Measurements from ENCODE around the gene CCDC102B.

CCDC102B gene

DNA sequence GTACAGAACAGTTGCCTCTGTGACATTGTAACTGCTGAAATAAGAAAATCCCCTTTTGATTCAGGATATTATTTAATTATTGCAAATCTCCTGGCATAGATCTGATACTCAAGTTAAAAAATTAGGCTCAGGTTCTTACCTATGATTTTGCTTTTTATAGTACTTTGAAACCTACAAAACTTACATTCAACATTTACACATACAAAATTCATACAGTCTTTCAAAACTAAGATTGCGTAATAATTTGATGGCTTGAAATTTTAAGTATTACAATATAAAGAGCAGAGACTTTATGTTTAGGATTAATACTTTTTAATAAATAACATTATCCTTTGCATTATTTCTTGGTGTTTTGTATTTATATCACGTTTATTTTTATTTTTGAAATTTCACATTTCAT is 291.1 kb downstream of the CCDC102B start:
- DNase-seq (ENCODE audit: low spot score) = no peak

DNA sequence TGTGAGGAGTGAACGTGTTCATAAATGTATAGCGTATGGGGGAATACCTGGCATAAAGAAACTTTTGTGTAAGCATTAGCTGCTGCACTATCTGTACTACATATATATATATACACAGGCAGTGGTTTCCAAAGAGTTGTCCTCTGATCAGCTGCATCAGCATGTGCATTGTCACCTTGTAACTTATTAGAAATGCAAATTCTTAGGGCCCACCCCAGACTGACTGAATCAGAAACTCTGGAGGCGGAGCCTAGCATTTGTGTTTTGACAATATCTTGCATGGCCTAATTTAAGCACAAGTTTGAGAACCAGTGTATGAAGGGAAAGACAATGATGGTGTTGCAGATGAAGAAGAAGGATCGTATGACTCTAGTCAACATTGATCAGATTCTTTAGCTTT is 299.5 kb downstream of the CCDC102B start:
- no peak for DNase-seq (ENCODE audit: low spot score)

DNA sequence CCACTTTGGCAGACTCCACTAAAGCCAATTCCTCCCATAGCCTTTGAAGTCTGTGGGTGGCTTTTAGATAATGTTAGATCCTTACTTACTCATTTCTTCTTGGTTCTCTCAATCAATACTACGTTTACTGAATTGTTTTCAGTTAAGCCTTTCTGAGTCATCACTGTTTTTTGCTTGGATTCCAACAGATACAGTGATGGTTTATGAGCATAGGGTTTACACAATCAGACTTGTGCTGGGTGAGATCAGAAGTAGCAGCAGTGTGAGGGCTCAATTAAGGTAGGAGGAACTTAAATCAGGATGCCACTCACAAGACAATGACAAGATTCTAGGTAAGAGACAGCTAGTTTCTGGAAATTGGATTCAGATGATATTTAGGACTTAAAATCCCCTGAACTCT is 305.1 kb downstream of the CCDC102B start:
- no peak for DNase-seq (ENCODE audit: low spot score)
